GM19467 (cell line): ENCODE data around the gene DHRS7.
A peak's percentile ranks its signal among the peaks of the same experiment; 100 is the strongest.

ENCODE experiments used
- ATAC-seq: cut with Tn5 transposase; IDR thresholded peaks from one replicate; pipeline ENCODE4 v1.9.1; 2021; ENCODE audit warnings: mild to moderate bottlenecking, moderate library complexity; ENCODE audit not compliant: unreplicated experiment

DHRS7 gene

DNA sequence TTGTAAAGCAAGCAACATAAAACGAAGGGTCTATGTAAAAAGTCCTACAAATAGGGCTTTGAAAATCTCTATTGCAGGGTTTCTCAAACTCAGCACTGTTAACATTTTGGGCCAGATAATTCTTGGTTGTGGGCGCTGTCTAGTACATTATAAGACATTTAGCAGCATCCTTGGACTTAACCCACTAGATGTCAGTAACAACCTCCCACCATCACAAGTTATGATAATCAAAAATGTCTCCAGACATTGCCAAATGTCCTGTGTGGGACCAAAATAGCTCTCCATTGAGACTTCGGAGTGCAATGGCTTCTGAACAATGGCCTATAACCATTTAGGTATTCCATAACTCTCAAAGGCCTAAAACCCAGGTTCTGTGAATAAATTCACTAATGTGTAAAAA, 22.9 kb upstream of the DHRS7 start:
- no peak for ATAC-seq

DNA sequence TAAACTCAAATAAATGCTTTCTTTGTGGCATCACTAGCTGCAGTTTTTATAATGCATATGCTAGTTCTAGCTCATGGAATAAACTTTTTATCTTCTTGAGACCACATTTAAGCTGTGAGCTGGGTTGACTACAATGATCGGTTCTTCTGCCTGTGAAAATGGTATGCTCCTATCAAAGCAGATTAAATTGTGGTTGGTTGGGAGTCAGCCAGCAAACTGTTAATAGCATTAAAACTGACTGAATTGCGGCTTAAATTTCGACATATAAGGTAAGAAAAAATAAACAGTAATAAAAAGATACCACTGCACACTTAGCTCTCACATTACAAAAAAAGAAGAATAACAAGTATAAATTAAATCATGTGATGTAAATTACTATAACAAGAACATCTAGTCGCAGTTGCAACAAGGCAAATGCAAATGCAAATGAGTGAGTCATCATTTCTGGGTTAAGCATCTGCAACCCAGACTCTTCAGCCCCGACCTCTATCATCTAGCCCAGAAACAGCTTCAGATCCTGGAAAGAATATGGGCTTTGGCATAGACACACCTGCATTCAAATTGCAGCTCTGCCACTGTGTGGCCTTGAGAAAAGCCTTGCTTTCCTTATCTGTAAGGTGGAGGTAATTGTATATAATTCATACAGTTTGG, 19.8 kb upstream of the DHRS7 start:
- no peak for ATAC-seq

DNA sequence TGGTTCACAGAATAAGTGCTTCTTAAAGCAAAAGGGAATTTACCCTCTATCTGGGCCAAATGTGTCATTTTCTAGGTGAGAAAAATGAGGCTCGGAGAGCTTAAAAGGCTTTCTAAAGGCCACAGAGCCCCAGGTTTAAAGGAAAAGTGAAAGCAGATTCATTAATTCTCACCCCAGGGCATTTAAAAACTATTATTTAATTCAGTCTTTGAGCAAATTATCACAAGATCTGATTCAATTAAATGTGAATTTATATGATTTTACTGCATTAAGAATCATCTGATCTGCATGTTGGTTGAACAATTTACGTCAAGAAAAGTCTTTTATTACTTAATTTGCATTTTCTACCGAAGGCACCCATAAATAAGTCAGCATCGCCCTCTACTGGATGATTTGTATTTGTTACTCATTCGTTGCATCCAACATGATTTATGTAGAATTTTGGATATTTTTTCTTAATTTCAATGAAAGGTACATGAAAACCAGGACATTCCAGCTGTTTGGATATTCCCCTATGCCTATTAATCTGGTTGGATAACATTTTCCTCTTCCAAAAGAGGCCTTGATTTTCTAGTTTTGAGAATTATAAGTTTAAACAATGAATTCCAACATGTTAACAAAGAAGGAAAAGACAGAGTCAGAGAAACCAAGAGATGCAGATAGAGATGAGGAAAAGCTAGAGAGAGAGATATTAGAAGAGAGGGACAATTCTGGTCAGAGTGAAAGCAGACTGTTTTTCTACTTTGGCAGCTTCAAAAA, 19.1 kb upstream of the DHRS7 start:
- ATAC-seq: peak; percentile 57

DNA sequence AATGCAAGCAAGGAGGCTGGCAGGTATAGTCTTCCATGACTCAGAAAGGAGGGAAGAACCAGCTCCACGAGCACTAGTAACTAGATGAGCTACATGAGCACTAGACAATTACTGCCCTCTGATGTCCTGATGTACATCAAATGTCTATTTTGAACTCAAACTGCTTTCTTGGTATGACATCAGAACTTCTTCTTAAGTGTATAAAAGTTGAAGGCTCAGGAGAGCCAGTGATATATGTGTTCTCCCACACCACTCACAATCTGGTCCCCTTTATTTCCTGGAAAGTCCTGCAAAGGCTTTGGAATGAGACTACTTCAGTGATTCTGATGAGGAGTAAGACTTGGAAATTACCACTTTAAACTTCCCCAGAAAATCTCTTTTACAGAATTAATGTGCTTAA, 18.5 kb upstream of the DHRS7 start:
- ATAC-seq: no peak

DNA sequence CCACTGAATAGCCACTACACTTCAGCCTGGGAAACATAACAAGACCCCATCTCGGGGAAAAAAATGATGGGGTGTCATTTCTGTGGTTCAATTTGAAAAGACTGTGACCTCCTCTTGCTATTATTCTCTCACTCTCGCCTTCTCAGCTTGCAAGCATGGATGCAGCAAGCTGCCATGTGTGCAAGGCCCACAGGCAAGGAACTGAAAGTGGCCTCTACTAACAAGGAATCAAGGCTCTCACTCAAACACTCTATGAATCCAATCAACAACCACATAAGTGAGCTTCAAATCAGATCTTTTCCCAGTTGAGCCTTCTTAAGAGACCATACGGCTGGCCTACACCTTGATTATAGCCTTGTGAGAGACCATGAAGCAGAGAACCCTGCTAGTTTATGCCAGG, 17.9 kb upstream of the DHRS7 start:
- no peak for ATAC-seq

DNA sequence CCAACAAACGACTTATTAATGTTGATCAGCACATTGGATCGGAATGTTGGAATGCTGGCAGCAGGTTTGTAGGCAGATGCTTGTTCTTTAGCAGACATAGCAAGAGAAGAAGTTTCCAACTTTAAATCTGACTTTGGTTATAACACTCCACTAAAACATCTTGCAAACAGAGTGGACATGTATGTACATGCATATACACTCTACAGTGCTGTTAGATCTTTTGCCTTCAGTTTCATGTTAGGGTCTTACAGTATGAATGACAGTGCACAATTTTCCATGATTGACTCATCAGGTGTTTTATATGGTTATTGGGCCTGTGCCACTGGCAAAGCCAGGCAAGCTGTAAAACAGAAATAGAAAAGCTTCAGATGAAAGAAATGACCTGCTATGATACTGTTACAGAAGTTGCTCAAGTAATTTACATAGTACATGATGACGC, 14.3 kb upstream of the DHRS7 start:
- no peak for ATAC-seq

DNA sequence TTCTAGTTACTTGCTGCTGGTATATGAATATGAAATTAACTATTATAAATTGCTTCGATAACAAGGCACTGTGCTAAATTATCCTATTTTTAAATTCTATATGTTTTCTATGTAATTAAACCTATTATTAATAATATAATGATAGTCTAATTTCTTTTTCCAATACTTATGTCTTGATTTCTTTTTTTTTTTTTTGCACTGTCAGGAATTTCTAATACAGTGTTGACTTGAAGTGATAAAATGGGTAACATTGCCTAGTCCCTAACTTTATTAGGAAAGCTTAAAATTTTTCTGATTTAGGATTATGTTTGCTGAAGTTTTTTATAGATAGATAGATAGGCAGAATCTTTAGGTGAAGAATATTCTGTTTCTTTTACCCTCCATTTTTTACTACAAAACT, 13.6 kb upstream of the DHRS7 start:
- ATAC-seq: no peak

DNA sequence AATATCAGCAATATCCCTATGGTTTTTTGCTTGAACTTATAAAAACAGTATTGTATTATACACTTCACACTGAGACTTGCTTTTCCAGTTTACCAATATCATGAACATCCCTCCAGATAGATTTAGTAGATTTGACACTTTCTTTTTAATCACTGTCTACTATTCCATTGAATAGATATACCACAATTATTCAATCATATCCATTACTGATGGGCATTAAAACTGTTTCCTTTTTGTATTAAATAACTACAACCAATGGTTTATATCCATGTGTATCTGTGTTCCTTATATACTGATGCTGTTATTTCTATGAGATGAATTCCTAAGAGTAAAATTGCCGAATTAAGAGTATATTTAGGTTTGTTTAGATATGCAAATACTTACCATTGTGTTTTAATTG, 13.0 kb upstream of the DHRS7 start:
- no peak for ATAC-seq

DNA sequence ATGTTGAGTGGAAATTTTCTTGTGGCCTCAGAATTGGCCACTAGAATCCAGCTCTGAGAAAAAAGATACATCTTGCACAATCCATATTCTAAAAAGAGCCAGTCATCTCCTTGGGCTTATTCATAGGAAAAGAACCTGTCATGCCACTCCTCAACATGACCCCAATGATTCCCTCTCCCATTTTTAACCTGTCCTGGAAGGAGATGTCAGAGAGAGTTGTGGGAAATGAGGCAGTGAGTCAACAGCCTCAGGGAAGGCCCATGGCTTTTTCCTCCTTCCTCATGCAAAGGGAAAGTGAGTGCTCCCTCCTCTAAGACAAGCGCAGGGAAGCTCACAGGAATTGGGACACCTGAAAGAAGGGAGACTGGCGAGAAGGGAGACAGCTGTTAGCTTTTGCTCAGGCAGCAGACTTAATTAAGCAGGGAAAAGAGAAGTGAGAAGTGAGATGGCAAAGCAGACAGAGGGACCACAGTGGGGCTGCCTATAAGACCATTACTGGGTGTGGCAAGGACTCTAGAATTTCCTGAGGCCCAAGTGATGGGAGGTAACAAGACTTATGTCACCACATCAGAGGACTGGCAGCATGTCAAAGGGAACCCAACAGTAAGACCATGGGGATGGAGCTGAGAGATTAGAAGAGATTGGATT, 10.2 kb upstream of the DHRS7 start:
- ATAC-seq: no peak

DNA sequence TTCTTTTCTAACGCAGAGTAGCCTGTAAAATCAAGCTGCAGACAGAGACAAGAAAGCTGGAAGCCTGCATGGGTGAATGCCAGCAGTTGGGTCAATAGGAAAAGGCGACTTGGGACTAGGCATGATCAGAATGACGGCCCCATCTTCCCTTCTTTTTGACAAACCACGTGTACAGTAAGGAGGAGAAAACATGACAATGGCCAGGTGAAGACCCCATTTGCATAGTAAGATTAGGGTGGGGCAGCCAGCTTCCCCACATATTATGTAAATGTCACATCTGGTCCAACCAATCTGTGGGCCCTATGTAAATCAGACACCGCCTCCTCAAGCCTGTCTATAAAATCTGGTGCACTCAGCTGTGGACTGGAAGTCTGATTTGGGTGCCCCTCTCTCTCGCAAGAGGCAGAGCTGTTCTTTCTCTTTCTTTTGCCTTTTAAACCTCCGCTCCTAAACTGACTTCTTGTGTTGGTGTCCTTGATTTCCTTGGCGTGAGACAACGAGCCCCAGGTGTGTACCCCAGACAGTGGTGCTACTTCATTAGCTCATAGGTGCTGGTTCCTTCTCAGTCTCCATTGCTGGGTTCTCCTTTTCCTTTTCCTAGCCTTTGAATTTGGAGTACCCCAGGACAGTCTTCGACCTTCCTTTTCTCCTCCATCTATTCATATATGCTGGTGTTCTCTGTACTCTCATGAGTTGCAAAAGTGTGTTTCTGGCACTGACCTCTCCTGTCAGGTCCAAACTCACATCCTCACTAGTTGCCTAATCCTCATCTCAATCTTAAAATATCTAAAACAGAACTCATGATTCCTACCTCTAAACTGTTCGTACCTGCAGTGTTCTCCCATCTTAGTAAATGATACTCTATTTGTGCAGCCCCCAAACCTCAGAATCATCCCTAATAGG, 9.4 kb upstream of the DHRS7 start:
- ATAC-seq: no peak

DNA sequence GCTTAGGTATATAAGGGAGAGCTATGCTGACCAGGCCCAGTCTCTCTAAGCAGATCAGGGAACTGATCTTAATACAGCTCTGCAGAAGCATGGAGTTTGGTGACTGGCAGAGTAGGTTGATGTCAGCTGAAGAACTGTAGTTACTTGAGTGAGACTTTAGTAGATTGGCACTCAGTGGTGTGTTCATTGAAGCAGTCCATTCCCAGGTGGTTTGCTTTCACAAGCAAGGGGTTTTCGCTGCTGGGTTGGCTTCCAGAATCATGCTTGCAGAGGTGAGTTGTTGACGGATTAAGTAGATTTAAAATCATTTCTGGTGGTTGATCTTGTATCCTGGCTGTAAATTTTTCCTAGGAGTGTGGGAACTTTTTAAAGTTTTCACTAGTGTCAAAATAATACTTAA, 6.5 kb upstream of the DHRS7 start:
- ATAC-seq: no peak

DNA sequence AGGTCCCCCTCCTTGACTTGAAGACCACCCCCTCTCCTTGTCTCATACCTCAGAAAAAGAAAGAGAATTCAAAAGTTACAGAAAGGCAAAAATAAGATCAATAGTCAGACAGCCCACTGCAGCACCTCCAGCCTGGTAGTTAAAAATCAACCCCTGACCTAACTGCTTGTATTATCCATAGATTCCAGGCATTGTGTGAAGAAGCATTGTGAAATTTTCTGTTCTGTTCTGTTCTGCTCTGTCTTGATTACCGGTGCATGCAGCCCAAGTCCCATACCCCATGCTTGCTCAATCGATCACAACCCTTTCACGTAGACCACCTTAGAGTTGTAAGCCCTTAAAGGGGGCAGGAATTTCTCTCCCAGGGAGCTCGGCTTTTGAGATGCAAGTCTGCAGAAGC, 5.8 kb upstream of the DHRS7 start:
- no peak for ATAC-seq

DNA sequence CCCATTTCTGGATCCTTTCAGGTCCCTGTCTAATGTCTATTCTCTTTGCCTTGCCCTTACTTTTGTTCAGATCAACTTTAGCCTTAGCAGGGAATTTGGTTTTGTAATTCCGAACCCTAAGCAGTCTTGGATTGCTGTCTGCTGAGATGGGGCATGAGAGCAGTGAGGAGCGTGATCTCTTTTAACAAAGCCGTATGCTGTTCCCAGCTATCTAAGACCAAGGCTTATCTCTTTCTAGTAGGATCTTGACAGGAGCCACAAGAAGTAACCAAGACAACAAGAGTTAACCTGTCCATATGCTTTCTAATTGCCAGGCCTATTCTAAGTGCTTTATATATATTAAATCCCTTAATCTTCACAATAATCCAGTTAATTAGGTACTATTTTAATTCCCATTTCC, 4.5 kb upstream of the DHRS7 start:
- no peak for ATAC-seq

DNA sequence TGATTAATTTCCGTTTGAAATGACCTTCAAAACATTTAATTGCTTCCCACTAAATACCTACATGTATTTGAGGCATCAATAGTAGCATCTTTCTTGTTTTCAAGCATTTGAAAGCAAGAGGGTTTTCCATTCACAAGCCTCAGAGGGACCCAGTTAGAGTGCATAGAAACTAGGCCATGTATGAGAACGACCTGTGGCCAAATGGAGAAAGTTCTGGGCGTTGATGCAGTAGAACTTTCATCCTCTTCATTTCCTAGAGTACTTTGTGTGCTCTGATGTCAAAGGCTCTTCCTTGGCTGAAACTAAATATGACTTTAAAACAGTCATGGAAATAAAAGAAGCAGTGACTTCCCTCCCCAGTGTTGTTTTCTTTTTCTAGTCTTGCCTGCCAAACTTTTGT, 944 bp upstream of the DHRS7 start:
- ATAC-seq: no peak

DNA sequence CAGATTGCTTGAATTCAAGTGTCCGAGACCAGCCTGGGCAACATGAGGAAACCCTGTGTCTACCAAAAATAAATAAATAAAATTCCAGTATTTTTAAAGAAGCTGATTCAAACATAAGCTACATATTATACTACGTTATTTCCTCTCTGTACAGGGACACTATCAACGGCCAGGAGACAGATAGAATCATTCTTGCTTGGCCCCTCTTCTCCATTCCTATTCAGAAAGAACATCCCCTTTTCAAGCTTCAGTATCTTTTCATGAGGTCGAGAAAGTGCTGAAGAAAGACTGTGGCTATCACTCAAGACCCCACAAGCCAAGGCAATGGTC, 314 bp upstream of the DHRS7 start:
- no peak for ATAC-seq

DNA sequence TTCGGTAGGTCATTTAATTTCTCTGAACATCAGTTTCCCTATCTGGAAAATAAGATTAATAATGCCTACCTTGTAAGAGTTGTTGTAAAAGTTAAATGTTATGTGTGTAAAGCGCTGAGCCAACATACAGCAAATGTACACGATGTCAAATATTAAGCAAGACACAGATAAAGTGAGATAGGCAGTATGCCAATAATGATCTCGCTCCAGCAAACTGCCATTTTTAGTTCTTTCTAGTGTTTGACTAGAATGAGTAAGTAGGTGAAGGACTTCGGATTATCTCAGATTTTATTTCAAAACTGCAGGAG, 840 bp downstream of the DHRS7 start:
- peak; percentile 4 for ATAC-seq

DNA sequence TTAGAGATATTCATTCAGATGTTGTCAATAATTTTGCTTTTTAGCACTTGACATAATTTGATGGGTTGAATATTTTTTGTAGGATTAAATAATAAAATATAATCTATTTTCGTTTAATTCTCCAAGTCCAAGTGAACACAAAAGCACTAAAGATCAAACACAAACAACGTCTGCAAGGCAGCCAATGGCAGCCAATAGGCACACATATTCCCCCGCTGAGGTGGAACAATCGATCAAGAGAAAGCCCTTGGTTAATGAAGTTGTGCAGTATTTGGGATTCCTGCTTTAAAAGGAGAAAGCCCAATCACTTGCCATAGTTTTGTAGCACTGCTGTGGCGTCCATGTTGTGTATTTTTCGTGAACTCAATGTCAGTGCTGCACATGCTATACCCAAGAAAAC, 1.5 kb downstream of the DHRS7 start:
- ATAC-seq: no peak

DNA sequence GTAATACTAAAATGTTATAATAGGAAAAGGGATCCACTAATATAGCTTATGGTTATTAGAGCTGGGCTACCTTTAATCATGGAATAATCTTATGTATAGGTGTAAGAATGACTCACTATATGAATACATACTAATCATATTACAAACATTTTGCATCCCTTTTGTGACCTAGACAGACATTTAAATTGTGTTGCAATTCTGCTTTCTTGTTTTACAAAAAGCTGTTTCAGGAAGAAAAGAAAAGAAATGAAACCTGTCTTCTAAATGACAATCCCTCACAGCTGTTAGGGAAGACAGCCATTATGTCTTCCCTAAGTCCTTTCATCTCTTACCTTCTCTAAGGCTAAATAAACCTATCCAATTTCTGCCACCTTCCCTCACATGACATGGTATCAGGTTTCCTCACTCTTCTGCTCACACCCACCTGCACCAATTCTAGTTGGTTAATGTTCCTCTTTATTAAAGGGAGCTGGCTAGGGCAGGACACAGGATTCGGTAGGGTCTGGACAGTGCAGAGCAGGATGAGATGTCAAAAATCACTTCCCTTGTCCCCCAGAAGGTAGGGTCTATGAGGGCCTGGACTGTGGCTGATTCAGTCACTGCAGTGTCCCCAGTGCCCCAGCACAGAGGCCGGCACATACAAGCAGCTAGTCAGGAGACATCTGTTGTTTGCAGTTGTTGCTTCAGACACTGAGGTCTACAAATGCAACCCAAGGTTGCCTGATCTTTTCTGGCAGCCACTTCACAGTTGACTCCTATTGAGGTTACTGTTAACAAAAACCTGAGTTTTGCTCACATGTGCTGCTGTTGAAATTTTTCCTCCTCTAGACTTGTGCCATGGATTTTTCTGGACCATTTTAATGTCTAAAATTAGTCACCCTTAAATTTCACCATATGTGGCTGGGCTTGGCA, 3.7 kb downstream of the DHRS7 start:
- no peak for ATAC-seq

DNA sequence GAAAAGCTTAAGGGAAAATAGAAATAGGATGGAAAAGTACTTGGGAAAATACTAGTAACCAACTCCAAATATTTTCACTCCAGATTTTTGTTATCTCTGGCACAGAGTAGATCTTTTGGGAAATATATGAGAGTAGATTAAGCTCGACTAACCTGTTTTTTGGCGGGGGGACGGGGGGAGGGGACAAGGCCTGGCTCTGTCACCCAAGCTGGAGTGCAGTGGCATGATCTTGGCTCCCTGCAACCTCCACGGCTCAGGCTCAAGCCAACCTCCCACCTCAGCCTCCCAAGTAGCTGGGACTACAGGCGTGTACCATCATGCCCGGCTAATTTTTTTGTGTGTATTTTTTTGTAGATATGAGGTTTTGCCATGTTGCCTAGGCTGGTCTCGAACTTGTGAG, 4.8 kb downstream of the DHRS7 start:
- no peak for ATAC-seq

DNA sequence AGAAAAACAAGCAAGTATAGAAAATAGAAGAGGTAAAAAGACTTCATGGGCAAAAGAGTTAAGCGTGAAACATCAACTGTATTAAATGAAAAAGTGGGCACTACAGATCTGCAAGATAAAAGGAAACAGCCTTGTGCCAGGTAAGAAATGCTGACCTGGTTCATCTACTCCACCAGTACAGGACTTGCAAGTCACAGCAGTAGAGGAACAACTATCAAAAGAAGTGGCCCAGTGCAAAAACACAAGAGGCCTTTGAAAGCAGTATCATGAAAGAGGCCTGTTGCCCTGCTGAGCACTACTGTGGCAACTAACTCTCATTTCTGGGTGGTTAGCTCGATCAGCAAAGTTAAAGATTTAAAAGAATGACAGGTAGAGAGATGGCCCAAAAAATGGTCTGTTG, 10.5 kb downstream of the DHRS7 start:
- ATAC-seq: no peak

DNA sequence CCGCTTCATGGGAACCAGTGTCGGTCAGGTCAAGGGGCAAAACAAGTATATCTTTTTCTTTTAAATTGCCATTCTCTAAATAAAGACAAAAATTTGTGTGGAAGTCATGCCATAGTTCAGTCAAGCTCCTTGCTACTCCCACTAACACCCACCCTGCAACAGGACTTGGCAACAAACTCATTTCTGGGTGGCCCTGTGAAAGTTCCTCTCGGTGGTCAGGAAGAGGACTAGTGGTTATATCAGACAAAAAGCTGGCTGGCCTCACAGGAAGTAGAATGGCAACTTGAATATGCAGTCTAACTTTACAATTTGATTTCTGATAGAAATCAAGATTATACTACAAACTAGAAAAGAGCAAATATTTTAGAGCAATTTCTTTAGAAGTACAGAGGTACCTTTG, 11.2 kb downstream of the DHRS7 start:
- no peak for ATAC-seq
